HG02798 (cell line): Measurements from ENCODE around the gene FALEC.
A peak's percentile ranks its signal among the peaks of the same experiment; 100 is the strongest.

Source experiments
- ATAC-seq: cut with Tn5 transposase; IDR thresholded peaks from one replicate; pipeline ENCODE4 v1.9.1; 2021; ENCODE audit warnings: mild to moderate bottlenecking; ENCODE audit not compliant: unreplicated experiment, poor library complexity

Gene FALEC

DNA sequence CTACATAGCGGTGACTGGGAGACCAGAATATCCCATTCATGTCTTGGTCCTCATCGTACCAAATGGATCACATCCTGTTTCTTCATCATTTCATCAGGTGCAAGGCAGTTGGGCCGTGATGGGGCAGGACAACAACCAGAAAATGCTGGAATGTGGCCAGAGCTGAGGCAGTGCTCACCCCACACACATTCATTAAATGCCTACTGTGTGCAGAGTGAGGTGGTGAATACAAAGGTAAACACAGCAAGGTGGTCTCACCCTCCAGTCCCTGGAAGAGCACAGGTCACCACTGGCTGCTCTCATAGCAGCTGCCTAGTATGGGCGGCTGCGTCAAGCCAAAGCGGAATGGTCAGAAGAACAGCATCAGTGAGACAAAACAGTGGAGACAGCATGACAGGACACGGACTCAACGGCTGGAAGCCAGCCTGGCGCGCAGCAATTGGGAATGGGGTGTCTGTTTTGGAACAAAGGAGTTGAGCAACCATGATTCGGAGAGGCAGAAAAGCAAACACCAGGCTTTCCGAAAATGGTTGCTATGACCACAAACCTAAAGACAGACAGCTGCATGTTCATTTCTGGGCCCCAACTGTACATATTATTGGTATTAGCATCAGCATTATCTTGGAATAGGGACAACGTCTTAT, 28.1 kb downstream of the FALEC start:
- no peak for ATAC-seq

DNA sequence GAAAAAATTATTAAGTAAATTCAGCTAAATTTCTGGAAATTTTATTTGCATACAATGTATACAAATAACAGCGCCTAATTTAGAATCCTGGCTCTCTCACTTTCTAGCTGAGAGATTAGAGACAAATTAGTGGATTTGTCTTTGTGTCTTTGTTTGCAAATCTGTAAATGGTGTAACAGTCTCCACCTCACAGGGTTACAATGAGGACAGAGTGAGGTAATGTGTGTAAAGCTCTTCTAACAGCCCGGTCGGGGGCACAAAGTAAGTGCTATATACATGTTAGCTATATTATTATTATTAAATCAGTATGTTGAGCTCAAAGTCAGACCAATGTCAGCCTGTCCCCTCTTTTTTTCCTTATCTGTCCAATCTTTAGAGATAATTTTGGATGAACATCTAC, 28.7 kb downstream of the FALEC start:
- no peak for ATAC-seq

- no peak for ATAC-seq
Measured at GRCh38 chr1:150545486-150546032, 30.0 kb downstream of the FALEC start.

DNA sequence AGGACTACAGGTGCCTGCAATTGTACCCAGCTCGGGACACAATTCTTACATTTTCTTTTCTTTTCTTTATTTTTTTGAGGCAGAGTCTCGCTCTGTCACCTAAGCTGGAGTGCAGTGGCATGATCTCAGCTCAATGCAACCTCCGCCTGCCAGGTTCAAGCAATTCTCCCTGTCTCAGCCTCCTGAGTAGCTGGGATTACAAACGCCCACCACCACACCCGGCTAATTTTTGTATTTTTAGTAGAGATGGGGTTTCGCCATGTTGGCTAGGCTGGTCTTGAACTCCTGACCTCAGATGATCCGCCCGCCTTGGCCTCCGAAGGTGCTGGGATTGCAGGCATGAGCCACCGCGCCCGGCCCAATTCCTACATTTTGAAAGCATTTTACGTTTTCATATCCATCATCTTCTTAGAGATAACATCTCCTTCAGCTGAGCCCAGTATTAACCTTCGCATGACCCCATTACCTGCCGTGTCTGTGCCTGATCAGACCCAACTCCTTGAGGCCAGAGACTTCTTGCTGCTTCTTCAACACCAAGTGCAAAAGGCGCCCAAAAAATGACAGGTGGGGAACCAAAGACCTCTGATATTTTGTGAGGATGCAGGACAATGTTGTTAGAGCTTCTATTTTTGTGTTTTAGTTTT, 30.9 kb downstream of the FALEC start:
- no peak for ATAC-seq

- no peak for ATAC-seq
Measured at GRCh38 chr1:150548324-150548631, 32.7 kb downstream of the FALEC start.

- peak; percentile 50 for ATAC-seq
Measured at GRCh38 chr1:150548632-150549495, 33.3 kb downstream of the FALEC start, which contains the start of gene ADAMTSL4. ADAMTSL4 (plus strand) TSS chr1:150549408; CDS start chr1:150552289, 2,881 bp downstream.

DNA sequence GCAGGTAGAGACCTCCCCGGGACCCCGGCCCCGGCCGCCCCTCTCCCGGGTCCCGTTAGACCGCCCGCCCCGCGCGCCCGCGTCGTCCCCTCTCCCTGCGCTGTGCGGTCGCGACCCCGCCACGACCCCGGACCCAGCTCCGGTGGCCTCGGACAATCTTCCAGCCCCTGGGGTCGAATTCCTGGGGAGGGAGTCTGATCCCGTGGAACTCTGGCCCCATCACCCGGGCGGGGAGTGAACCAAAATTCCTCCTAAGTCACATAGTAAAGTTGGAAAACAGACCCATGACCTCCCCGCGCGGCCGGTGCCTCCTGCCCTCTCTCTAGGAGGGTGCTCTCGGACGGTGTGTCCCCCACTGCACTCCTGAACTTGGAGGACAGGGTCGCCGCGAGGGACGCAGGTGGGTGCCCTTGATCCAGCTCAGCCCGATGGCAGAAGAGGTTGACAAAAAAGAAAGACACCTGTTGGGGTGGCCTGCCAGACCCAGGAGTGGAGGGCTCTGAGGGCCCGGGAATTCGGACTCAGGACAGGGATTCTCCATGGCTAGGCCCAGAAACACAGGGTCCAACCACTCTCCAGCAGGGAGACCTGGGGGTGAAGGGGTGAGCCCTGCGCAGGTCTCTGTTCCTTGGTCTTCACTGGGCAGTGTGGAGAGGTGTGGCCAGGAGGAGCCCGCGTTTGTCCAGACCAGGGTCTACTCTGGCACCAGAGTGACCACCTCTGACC, 34.1 kb downstream of the FALEC start:
- ATAC-seq: no peak

- no peak for ATAC-seq
Measured at GRCh38 chr1:150550222-150551050, 34.9 kb downstream of the FALEC start.

DNA sequence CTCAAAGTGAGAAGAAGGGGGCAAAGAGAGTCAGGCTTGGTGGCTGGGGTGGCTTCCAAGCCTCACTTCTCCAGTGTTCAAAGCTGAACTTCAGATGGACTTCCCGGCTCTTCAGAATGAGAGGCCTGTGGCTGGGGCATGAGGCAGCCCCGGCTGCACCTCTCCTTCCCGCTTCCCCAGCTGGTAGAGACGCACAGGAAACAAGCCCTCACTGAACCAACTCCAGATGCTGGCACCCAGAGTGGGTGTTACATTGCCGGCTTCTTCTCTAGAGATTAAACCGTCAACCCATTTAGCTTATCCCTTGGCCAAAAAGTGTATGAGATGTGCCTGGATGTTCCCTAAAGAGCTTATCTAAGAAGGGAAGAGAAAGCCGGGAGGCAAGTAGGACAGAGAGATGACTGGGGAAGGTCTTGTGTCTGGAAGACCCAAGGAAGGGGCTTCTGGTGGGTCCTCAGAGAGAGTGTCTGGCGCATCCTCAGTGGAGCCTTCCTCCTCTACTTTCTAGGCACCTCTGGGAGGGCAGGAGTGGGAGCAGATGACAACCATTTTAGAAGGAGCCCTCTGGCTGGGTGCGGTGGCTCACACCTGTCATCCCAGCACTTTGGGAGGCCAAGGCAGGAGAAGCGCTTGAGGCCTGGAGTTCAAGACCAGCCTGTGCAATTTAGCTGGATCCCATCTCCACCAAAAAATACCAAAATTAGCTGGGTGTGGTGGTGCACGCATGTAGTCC, 35.7 kb downstream of the FALEC start:
- ATAC-seq: no peak

GRCh38 chr1:150551784-150552127, 36.2 kb downstream of the FALEC start:
- ATAC-seq: no peak

GRCh38 chr1:150552128-150552910, 36.8 kb downstream of the FALEC start:
- ATAC-seq: no peak

DNA sequence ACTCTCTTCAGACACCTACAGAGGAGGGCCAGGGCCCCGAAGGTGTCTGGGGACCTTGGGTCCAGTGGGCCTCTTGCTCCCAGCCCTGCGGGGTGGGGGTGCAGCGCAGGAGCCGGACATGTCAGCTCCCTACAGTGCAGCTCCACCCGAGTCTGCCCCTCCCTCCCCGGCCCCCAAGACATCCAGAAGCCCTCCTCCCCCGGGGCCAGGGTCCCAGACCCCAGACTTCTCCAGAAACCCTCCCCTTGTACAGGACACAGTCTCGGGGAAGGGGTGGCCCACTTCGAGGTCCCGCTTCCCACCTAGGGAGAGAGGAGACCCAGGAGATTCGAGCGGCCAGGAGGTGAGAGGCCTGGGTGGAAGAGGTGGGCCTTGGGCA, 37.3 kb downstream of the FALEC start:
- no peak for ATAC-seq

GRCh38 chr1:150553392-150554085, 38.0 kb downstream of the FALEC start:
- ATAC-seq: no peak

DNA sequence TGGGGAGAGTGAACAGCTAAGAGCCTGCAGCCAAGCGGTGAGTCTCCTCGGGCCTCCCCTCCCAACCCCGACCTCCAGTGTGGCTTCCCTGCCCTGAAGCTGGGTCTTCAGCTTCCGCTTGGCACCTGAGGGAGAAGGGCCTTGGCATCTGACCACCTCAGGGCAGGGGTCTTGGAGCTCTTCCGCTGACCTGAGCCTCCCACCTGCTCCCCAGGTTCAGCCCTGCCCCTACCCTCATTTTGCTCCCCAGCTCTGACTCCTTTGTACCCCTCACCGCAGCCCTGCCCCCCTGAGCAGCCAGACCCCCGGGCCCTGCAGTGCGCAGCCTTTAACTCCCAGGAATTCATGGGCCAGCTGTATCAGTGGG, 38.5 kb downstream of the FALEC start:
- no peak for ATAC-seq

DNA sequence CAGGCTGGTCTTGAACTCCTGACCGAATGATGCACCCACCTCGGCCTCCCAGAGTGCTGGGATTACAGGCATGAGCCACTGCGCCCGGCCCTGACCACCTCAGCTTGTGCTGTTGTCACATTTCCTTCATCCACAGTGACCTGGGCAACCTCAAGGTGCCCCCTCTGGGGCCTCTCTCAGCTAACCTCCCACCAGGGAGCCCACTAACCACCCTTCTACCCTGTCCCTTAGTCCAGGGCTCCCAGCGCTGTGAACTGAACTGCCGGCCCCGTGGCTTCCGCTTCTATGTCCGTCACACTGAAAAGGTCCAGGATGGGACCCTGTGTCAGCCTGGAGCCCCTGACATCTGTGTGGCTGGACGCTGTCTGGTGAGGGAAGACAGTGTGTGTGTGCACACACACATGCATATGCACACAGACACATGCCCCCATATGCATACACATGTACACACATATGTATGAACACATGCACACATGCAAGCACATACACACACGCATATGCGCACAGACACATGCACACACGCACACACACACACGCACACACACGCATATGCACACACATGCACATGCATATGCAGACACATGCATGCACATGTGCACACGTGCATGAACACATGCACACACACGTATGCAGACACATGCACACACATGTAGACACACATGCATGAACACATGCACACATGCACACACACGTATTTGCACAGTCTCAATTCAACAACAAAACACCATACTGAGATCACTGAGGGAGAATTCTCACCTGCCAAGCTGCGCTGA, 39.8 kb downstream of the FALEC start:
- ATAC-seq: no peak

DNA sequence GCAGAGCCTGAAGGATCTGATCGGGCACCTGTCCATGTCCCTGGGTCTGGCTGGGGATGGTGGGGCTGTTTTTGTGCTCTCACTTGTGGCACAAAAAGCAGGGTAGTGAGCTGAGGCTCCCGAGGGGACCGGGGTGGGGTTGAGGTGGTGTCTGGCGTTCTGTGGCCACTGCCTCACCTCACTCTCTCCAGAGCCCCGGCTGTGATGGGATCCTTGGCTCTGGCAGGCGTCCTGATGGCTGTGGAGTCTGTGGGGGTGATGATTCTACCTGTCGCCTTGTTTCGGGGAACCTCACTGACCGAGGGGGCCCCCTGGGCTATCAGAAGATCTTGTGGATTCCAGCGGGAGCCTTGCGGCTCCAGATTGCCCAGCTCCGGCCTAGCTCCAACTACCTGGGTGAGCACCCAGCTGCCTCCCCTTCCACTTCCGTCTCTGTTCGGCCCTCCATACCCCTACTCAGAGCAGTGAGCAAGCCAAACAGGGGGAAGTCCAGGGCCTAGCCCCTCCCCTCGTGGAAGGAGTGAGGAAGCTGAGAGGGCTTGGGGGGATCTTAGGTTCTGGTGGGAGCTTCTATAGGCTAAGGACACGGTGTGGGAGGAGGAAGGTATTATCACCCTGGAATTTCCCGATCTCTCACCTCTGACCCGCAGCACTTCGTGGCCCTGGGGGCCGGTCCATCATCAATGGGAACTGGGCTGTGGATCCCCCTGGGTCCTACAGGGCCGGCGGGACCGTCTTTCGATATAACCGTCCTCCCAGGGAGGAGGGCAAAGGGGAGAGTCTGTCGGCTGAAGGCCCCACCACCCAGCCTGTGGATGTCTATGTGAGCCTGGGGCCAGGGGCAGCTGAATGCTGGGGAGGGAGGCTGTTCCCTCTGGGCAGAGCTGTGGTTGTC, 40.7 kb downstream of the FALEC start:
- ATAC-seq: no peak
